Type B pancreatic cell (in vitro differentiated cells): ENCODE results near the gene MYBPH. TPM values are rescaled to one million over a fixed set of nuclear protein-coding genes. Genes with fewer than 3 reads are reported as not detected.

Source experiments
- DNase-seq: peaks from one replicate; pipeline ENCODE4 v3.0.0; 2021; ENCODE audit warnings: mixed read lengths; ENCODE audit not compliant: unreplicated experiment; ENCODE audit errors: extremely low spot score
- H3K27ac Mint-ChIP-seq: 2 replicates; pipeline ENCODE4 v1.8.0; 2021; ENCODE audit warnings: mild to moderate bottlenecking, mixed read lengths
- H3K27me3 Mint-ChIP-seq: 2 replicates; pipeline ENCODE4 v1.8.0; 2021; ENCODE audit warnings: mixed read lengths
- H3K36me3 Mint-ChIP-seq: 2 replicates; pipeline ENCODE4 v1.8.0; 2021; ENCODE audit warnings: mixed read lengths
- H3K4me1 Mint-ChIP-seq: one replicate; pipeline ENCODE4 v1.8.0; 2021; ENCODE audit warnings: mixed read lengths; ENCODE audit not compliant: unreplicated experiment
- H3K4me3 Mint-ChIP-seq: 2 replicates; pipeline ENCODE4 v1.8.0; 2021; ENCODE audit warnings: mild to moderate bottlenecking, mixed read lengths
- H3K9me3 Mint-ChIP-seq: 2 replicates; pipeline ENCODE4 v1.8.0; 2021; ENCODE audit warnings: mixed read lengths
- CTCF ChIP-seq: fragments of 200-600 bp; sonication (generic); conservative IDR thresholded peaks from 2 replicates; pipeline ENCODE4 v1.5.0; 2021; ENCODE audit warnings: antibody characterized with exemption, mild to moderate bottlenecking
- total RNA-seq: library from RNA; stranded (reverse); gene quantifications from 2 replicates; pipeline ENCODE4 v1.2.1, GENCODE V29; 2021; ENCODE audit warnings: low replicate concordance

Gene MYBPH
- total RNA-seq, 1 donor from 2014 or later, result 1.6 TPM

GRCh38 chr1:203165101-203165799, 10.4 kb downstream of the MYBPH start:
- TF ChIP-seq CTCF, result no peak
- peaks cover 20% of the 10 kb centered on the region for H3K27me3 Mint-ChIP-seq
- H3K27ac Mint-ChIP-seq, result no peak overlapping the region

GRCh38 chr1:203163891-203164635, 11.6 kb downstream of the MYBPH start:
- Mint-ChIP-seq H3K36me3 (no peaks in the 10 kb centered on the region), H3K4me1 (peaks cover 3% of the 10 kb centered on the region), H3K27ac (no peak overlapping the region), H3K4me3 (no peak overlapping the region), H3K9me3 (no peaks in the 10 kb centered on the region), H3K27me3 (peaks cover 21% of the 10 kb centered on the region)
- DNase-seq, result no peak
- TF ChIP-seq CTCF, result no peak

More at GRCh38 chr1:203165101-203165799, 10.4 kb downstream of the MYBPH start:
- no peak for DNase-seq
- Mint-ChIP-seq H3K4me3 (no peak overlapping the region), H3K4me1 (no peaks in the 10 kb centered on the region), H3K9me3 (no peaks in the 10 kb centered on the region), H3K36me3 (no peaks in the 10 kb centered on the region)

- no peaks in the 10 kb centered on the region for H3K36me3 Mint-ChIP-seq
- no peak overlapping the region for H3K27ac Mint-ChIP-seq
- no peak for DNase-seq
- peaks cover 21% of the 10 kb centered on the region for H3K27me3 Mint-ChIP-seq
- no peaks in the 10 kb centered on the region for H3K9me3 Mint-ChIP-seq
- H3K4me1 Mint-ChIP-seq, result peaks cover 5% of the 10 kb centered on the region
- no peak overlapping the region for H3K4me3 Mint-ChIP-seq
- TF ChIP-seq CTCF, result no peak
Measured at GRCh38 chr1:203162403-203162802, 13.2 kb downstream of the MYBPH start.

- no peak for DNase-seq
- Mint-ChIP-seq H3K27ac (no peak overlapping the region), H3K36me3 (no peaks in the 10 kb centered on the region), H3K9me3 (no peaks in the 10 kb centered on the region), H3K4me3 (no peak overlapping the region), H3K4me1 (peaks cover 5% of the 10 kb centered on the region), H3K27me3 (peaks cover 21% of the 10 kb centered on the region)
- no peak for TF ChIP-seq CTCF
Measured at GRCh38 chr1:203161703-203162102, 13.9 kb downstream of the MYBPH start.

- peak overlapping the region; percentile 5 for H3K27ac Mint-ChIP-seq
- no peak for DNase-seq
- H3K4me3 Mint-ChIP-seq, result no peak overlapping the region
- H3K27me3 Mint-ChIP-seq, result peaks cover 21% of the 10 kb centered on the region
- no peaks in the 10 kb centered on the region for H3K9me3 Mint-ChIP-seq
- no peak for TF ChIP-seq CTCF
- no peaks in the 10 kb centered on the region for H3K36me3 Mint-ChIP-seq
- H3K4me1 Mint-ChIP-seq, result peaks cover 7% of the 10 kb centered on the region
Measured at GRCh38 chr1:203161175-203161574, 14.5 kb downstream of the MYBPH start.
